Neural crest cell (in vitro differentiated cells): ENCODE data around the gene KLF11. TPM values are rescaled to one million over a fixed set of nuclear protein-coding genes. Genes with fewer than 3 reads are reported as not detected.

ENCODE experiments used
- DNase-seq: peaks from one replicate; pipeline ENCODE4 v3.0.0; 2021; ENCODE audit warnings: low read depth, mixed read lengths, low spot score
- H3K27ac Mint-ChIP-seq: one replicate; pipeline ENCODE4 v1.8.0; 2021; ENCODE audit warnings: mild to moderate bottlenecking, mixed read lengths; ENCODE audit not compliant: unreplicated experiment
- H3K27me3 Mint-ChIP-seq: 2 replicates; pipeline ENCODE4 v1.8.0; 2021; ENCODE audit warnings: low read depth, mild to moderate bottlenecking, mixed read lengths
- H3K36me3 Mint-ChIP-seq: 2 replicates; pipeline ENCODE4 v1.8.0; 2021; ENCODE audit warnings: low read depth, mild to moderate bottlenecking, mixed read lengths
- H3K4me1 Mint-ChIP-seq: 2 replicates; pipeline ENCODE4 v1.8.0; 2021; ENCODE audit warnings: mixed read lengths
- H3K4me3 Mint-ChIP-seq: one replicate; pipeline ENCODE4 v1.8.0; 2021; ENCODE audit warnings: mild to moderate bottlenecking, mixed read lengths
- H3K9me3 Mint-ChIP-seq: 2 replicates; pipeline ENCODE4 v1.8.0; 2021; ENCODE audit warnings: mixed read lengths
- CTCF ChIP-seq: fragments of 200-600 bp; sonication (generic); conservative IDR thresholded peaks from 2 replicates; pipeline ENCODE4 v1.5.0; 2021; ENCODE audit warnings: antibody characterized with exemption, mild to moderate bottlenecking
- total RNA-seq: library from RNA; stranded (reverse); gene quantifications from 2 replicates; pipeline ENCODE4 v1.2.1, GENCODE V29; 2021

Gene KLF11
- total RNA-seq, 1 donor from 2014 or later, result 8.2 TPM

DNA sequence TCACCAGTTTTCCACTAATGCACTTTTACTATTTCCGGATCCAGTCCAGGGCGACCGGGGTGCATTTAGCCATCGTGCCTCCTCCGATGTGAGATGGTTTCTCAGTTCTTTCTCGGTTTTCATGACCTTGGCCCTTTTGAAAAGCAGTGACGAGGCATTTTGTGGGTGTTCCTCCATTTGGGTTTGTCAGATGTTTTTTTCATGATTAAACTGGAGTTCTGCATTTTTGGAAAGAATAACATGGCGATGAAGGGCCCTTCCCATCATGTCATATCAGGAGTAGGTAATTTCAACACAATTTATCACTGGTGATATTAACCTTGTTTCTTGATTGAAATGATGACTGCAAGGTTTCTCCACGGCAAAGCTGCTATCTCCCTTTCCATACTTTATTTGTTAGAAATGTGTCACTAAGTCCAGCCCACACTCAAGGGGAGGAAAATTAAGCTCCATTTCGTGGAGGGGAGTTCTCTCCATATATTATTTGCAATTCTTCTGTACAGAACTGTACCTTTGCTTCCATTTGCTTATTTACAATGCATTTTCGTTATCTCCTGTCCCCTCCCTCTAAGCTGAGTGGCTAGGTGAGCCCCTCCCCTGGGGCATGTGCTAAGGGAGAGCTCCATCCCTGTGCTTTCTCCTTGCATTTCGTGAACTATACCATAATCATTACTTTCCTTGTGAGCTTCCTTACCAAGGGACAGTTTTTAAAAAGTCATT, 8.9 kb upstream of the KLF11 start:
- Mint-ChIP-seq H3K4me3 (no peak overlapping the region), H3K4me1 (peaks cover 11% of the 10 kb centered on the region), H3K9me3 (no peaks in the 10 kb centered on the region), H3K27me3 (no peaks in the 10 kb centered on the region), H3K27ac (no peak overlapping the region), H3K36me3 (no peaks in the 10 kb centered on the region)
- no peak for DNase-seq
- no peak for TF ChIP-seq CTCF

- no peaks in the 10 kb centered on the region for H3K9me3 Mint-ChIP-seq
- H3K4me1 Mint-ChIP-seq, result peaks cover 6% of the 10 kb centered on the region
Observed at GRCh38 chr2:10035053-10035422, 8.3 kb upstream of the KLF11 start.

GRCh38 chr2:10035633-10036032, 7.7 kb upstream of the KLF11 start:
- TF ChIP-seq CTCF, result no peak
- H3K27ac Mint-ChIP-seq, result peak overlapping the region; percentile 50
- peaks cover 7% of the 10 kb centered on the region for H3K27me3 Mint-ChIP-seq
- no peak for DNase-seq
- H3K4me3 Mint-ChIP-seq, result no peak overlapping the region
- peaks cover 2% of the 10 kb centered on the region for H3K4me1 Mint-ChIP-seq
- H3K36me3 Mint-ChIP-seq, result no peaks in the 10 kb centered on the region
- no peaks in the 10 kb centered on the region for H3K9me3 Mint-ChIP-seq

More at GRCh38 chr2:10035053-10035422, 8.3 kb upstream of the KLF11 start:
- DNase-seq, result no peak
- Mint-ChIP-seq H3K27ac (no peak overlapping the region), H3K27me3 (peaks cover 3% of the 10 kb centered on the region), H3K36me3 (no peaks in the 10 kb centered on the region), H3K4me3 (no peak overlapping the region)
- TF ChIP-seq CTCF, result no peak

DNA sequence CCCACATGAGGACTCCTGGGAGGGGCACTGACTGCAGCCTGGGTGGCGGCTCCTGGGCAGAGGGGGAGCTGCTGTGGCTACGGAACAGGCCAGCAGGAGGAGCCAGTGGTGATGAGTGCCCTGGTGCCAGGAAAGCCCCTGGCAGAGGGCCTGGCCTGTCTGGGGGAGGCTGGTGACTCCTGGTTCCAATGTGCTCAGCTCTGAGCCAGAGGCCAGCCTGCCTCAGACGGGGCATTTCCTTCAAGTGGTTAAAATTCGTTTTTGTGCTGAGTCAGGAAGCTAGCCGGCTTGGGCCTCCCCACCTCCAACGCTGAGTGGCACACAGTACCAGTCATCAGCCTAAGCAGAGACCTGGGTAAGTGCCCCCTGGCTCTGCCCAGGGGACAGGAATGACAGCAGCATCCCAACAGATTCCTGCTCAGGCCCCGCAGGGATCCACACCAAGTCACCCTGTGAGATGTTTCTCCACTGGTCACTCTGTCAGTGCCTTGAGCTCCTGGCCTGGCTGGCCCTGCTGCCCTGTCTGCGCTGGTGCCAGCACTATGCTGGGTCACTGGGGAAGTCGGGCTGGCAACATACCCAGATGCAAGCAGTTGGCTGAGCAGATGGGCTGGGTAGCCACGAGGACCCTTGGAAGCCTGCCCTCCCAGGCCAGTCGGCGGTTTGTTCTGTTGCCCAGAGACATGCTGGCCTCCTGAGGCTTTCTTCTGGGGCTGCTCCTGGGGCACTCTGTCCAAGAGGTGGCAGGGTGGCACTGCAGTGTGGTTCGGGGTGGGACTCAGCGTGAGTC, 7.1 kb upstream of the KLF11 start:
- DNase-seq, result no peak
- Mint-ChIP-seq H3K4me3 (no peak overlapping the region), H3K4me1 (peaks cover 4% of the 10 kb centered on the region), H3K9me3 (no peaks in the 10 kb centered on the region), H3K27ac (no peak overlapping the region), H3K27me3 (peaks cover 12% of the 10 kb centered on the region), H3K36me3 (no peaks in the 10 kb centered on the region)
- TF ChIP-seq CTCF, result peak; percentile 29

- Mint-ChIP-seq H3K9me3 (no peaks in the 10 kb centered on the region), H3K27me3 (peaks cover 23% of the 10 kb centered on the region), H3K36me3 (no peaks in the 10 kb centered on the region), H3K4me3 (no peak overlapping the region), H3K27ac (no peak overlapping the region), H3K4me1 (peaks cover 14% of the 10 kb centered on the region)
- TF ChIP-seq CTCF, result no peak
- no peak for DNase-seq
Observed at GRCh38 chr2:10038123-10038522, 5.2 kb upstream of the KLF11 start.
